HTR-8/SVneo (cell line): ENCODE data around the gene EXD2.
"Not testable (repeated sequence)": the region's sequence is repeated elsewhere in the genome, so short reads cannot be mapped to it uniquely, and the experiment has no call there.

Experiments
- DNase-seq: peaks from one replicate; pipeline ENCODE4 v3.0.0; 2011; ENCODE audit warnings: low spot score, mixed read lengths; ENCODE audit not compliant: insufficient read length
- FAIRE-seq: peaks from 2 replicates; lab custom pipeline; 2011; peaks lifted over from hg19 to GRCh38; lab: Jason Lieb, UNC

EXD2 gene

DNA sequence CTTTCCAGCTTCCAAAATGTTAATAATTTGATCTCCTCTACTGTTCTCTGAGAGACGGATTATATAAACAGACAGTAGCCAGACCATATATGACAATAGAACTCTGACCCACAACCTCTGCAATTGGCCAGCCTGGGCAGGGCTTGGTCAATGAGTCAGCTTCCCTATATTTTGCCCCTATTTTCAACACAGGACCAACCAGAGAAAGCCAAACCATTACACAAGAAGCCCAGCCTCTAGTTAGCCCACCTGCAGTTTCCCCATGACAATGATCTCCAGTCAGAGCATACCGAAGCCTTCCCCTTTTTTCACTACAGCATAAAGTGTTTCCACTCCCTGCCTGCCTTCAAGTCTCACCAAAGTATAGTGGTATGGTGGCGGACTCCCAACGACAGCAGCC, 7.6 kb upstream of the EXD2 start:
- FAIRE-seq, result peak; percentile 87
- no peak for DNase-seq

DNA sequence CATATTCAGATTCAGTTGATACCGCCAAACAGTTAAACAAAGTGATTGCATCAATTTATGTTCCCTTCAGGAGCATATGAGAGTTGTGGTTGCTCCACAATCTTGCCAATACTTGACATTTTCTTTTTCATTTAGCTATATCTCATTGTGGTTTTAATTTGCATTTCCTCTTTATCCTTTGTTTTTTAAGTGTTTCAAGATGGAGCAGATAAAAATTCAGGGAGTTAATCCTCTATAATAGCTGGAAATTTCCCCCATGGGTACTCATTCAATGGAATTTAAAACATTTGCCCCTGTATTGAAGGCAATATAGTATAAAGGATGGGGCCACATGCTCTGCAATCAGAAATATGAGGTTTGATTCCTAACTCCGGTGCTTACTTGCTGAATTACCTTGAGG, 1.1 kb upstream of the EXD2 start:
- FAIRE-seq (peak; percentile 93), DNase-seq (no peak)

DNA sequence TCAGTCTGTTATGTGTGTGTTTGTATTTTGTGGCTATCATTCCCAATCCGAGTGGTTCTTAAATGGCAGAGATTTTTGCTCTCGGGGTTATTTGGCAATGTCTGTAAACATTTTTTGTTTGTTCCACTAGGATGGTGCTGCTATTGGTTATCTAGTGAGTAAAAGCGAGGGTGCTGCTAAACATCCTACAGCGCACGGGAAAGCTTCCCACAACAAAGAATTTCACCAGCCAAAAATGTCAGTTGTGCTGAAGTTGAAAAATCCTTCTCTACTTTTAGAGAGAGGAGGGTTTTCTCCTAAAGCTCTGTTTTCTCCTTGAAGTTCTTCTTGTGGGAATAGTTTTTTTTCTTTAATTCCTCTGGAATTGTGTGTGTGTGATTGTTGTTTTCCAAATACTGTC, 2.4 kb downstream of the EXD2 start:
- no peak for DNase-seq
- no peak for FAIRE-seq

DNA sequence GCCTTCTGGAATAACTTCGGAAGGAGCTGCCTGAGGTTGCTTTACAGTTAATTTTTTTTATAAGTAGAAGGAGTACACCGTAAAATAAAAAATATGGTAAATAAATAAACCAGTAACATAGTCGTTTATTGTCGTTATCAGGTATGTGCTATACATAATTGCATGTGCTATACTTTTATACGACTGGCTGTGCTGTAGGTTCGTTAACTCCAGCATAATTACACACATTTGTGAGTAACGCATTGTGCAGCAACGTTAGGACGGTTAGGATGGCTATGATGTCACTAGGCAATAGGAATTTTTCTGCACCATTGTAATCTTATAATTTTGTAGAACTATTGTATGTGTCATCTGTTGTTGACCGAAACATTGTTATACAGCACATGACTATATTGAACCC, 8.5 kb downstream of the EXD2 start:
- peak; percentile 94 for FAIRE-seq

DNA sequence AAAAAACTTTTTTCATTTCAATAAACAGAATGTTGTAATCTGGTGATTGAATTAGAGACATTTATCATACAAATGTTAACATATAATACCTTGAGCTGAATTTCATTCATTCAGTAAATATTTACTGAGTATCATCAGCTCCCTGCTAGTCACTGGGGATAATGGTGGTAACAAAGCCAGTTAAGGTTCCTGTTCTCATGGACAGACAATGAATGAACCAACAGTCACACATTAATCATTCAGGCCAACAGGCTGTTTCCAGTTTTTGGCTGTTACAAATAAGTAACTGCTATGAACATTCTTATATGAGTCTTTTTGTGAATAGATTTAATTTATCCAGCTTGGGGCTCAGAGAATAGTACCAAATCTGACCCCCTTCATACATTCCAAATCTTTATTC, 13.5 kb downstream of the EXD2 start:
- FAIRE-seq (no peak), DNase-seq (no peak)

More for the DNA sequence above, 8.5 kb downstream of the EXD2 start:
- no peak for DNase-seq

DNA sequence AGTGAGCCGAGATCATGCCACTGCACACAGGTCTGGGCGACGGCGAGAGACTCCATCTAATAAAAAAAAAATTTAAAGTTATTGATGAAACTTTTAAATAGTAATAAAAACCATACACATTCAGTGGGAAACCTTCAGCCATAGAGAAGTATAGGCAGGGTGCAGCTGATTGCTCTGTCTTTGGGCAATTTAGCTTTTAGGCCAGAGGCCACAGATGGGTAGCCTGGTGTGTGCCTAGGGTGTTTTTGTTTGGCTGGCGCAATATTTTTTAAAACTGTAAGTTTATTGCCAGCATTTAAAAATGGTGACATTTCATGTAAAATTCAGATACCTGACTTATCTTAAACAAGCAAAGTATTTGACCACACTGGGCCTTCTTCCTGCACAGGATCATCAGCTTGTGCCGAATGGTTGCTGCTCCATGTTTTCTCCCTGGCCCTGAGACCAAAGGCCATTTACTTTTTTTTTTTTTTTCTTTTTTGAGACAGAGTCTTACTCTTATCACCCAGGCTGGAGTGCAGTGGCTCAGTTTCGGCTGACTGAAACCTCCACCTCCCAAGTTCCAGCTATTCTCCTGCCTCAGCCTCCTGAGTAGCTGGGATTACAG, 16.2 kb downstream of the EXD2 start:
- no peak for DNase-seq
- FAIRE-seq, result no peak

DNA sequence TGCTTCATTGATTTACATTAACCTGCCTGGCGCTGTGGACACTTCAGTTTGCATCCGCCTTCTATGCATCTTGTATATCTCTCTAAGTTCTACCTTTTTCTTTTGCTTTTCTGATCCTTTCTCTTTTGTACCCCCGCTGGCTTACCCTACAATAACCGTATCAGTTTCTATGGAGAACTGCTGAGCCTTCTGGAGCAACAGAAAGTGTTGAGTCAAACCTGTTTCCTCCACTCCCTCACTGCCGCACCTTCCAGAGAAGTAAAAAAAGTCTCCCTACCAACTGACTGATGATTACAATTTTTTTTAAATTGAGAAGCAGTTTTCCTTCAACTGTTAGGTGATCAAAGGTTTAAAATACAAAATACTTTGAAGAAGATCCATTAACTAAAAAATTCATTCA, 17.4 kb downstream of the EXD2 start:
- FAIRE-seq (peak; percentile 52), DNase-seq (no peak)

DNA sequence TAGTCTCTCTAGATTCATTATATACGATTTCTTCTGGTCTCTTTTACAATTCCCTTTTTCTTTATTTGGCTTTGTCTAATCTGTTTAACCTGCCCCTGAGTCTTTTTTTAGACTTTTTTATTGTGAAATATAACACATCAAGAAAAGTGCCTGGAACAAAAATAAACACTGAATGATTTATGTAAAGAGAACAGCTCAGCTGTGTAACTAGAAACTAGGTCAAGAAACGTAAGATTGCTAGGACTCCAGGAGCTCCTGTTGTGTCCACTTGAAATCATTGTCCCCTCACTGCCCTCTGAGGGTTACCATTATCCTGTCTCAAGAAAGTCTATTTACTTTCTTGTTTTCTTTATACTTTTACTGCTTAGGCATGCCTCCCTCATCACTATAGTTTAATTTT, 23.1 kb downstream of the EXD2 start:
- FAIRE-seq (no peak), DNase-seq (no peak)

DNA sequence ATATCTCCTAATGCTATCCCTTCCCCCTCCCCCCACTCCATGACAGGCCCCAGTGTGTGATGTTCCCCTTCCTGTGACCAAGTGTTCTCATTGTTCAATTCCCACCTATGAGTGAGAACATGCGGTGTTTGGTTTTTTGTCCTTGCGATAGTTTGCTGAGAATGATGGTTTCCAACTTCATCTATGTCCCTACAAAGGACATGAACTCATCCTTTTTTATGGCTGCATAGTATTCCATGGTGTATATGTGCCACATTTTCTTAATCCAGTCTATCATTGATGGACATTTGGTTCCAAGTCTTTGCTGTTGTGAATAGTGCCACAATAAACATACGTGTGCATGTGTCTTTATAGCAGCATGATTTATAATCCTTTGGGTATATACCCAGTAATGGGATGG, 26.4 kb downstream of the EXD2 start:
- FAIRE-seq, result not testable (repeated sequence)

DNA sequence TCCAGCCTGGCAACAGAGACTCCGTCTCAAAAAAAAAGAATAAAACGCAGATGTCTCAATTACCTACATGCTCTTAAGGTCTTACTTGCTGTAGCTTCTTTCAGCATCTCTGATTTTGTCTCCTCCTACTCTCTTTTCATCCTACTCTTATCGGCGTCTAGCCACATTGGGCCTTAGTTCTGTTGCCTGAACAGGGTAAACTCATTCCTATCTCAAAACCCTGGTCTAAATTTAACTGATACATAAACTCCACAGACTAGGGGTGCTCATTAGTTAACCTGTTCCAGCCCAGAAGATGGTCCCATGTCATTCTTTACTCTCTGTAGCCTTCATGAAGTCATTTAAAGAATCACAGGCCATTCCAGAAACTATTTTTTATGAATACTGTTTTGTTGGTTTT, 33.6 kb downstream of the EXD2 start:
- FAIRE-seq (peak; percentile 40), DNase-seq (no peak)

More for the DNA sequence above, 26.4 kb downstream of the EXD2 start:
- not testable (repeated sequence) for DNase-seq

DNA sequence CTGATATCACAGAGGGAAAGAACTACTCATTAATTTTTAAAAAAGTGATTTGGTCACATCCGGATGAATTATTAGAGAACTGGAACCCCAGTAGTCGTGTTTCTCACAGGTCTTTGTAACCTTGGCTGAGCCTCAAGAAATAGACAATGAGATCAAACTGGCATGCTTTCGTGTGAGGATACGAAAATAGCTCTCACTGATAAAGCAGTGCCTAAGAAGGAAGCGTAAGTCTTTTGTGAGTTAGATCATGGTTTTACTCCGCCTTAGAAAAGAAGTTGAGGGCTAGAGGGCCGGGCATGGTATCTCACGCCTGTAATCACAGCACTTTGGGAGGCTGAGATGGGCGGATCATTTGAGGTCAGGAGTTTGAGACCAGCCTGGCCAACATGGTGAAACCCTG, 34.9 kb downstream of the EXD2 start:
- FAIRE-seq (no peak), DNase-seq (no peak)

DNA sequence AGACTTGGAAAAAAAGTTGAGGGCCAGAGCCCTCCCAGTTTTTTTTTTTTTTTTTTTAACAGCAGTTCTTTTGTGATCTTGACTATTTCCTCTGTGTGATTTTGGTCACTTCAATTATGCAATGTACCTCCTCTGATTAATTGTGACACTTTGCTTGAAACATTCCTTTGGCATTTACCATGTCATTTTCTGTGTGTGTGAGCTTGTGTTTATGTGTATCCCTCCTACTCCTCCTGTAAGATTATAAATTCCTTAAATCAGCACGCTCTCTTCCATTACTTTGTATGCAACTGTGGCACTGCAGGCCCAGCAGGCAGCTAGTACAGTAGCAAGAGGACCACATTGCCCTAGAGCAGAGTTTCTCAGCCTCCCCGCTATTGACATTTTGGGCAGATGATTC, 35.4 kb downstream of the EXD2 start:
- peak; percentile 94 for FAIRE-seq
- DNase-seq, result no peak

DNA sequence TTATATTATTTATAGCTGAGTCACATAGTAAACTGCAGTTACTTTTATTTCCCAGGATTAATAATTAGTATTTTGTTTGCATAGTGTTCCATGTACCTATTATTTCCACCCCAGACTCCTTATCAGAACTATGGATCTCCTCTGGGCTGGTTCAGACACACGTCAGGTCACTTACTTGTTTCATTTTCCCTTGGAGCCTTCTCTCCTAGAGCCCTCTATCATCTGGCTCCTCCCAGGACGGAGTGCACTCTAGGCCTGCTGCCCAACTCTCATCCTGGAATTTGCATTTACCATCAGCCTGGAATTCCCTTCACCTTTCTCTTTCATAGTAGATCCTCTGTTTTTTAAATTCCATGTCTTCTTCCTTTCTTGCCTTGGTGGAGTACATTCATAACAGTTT, 40.2 kb downstream of the EXD2 start:
- FAIRE-seq (no peak), DNase-seq (no peak)

DNA sequence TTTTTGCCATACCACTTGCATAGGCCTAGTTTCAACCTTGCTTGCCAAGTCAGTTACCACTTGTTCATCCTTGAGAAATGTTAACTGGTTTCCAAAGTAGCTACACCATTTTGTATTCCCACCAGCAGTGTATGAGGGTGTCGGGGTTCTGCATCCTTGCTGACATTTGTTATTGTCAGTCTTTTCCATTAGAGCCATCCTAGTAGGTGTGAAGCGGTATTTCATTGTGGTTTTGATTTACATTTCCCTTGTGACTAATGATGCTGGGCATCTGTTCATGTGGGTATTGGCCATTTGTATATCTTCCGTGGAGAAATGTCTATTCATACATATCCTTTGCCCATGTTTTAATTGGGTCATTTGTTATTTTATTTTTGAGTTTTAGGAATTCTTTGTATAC, 41.1 kb downstream of the EXD2 start:
- no peak for FAIRE-seq

DNA sequence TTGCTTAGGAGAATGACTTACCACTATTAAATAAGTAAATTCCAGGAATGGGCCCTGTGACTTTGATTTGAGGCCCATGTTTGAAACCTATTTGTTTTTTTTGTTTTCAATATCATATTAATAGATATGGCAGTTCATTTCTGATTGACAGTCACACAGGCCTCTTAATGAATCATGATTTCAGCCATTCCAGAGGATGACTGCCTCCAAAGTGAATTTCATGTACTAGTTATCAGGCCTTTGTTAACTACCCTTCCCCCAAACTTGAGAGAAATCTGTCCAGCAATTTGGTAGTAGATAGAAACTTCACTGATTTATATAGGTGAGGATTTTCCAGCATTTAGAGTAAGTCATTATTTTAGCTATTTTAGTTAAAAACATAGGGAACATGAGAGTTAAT, 42.8 kb downstream of the EXD2 start:
- FAIRE-seq, result no peak

More for the DNA sequence above, 41.1 kb downstream of the EXD2 start:
- no peak for DNase-seq

DNA sequence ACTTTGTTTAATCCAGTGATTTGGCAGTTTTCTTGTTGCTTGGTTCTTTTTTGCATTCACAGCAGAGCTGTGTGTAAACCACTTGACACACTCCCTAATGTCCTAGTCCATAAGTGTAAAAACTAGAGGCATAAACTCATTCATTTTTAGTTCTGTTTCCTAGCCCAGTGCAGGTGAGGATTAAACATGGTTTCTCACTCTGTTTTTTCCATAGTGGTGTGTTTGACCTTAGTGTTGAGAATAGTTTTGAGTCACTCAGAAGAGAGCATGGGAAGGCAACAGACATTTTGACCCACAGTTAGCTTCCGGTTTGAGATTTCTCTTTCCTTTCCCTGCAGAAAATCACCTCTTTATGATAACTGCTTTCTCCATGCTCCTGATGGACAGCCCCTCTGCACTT, 44.4 kb downstream of the EXD2 start:
- FAIRE-seq (no peak), DNase-seq (no peak)

More for the DNA sequence above, 42.8 kb downstream of the EXD2 start:
- DNase-seq, result no peak

DNA sequence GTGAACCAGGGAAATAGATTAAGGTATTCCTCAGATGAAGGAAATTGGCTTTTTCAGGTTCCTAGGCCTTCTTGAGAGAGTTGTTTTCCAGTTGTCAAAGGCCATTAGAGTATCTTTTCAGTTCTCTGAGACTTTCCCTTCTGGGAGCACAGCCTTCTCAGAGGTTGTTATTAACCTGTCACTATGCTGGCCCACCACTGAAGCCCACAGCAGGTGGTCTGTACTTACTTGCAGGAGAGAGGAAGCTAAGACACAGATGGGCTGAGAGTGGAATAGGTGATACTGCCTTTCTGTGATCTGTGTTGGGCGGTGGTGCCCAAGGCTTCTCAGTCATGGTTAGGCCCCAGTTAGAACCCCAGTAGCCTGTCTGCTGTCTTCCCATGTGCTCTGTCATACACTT, 45.8 kb downstream of the EXD2 start:
- no peak for FAIRE-seq
- DNase-seq, result no peak

DNA sequence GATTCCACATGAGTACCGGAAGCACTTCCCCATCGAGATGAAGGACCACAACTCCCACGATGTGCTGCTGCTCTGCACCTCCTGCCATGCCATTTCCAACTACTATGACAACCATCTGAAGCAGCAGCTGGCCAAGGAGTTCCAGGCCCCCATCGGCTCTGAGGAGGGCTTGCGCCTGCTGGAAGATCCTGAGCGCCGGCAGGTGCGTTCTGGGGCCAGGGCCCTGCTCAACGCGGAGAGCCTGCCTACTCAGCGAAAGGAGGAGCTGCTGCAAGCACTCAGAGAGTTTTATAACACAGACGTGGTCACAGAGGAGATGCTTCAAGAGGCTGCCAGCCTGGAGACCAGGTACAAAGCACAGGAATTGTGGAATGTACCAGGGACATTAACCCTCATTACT, 46.3 kb downstream of the EXD2 start:
- DNase-seq (no peak), FAIRE-seq (peak; percentile 83)

DNA sequence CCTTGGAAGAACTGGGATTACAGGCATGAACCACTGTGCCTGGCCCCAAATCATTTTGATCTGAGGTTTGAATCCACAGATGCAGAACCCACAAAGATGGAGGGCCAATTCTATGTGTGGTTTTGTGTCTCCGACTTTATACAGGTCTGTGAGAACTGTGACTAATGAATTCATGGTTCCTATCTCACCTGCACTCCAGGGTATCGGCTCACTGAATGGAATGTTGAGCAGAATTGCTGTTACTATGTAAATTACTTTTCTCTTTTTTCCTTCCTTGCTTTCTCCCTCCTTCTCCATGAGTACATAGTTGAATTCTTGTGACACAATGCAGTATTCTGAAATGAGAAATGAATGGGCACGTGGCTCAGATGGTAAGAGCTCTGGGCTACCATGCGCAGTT, 47.6 kb downstream of the EXD2 start:
- FAIRE-seq (no peak), DNase-seq (no peak)

DNA sequence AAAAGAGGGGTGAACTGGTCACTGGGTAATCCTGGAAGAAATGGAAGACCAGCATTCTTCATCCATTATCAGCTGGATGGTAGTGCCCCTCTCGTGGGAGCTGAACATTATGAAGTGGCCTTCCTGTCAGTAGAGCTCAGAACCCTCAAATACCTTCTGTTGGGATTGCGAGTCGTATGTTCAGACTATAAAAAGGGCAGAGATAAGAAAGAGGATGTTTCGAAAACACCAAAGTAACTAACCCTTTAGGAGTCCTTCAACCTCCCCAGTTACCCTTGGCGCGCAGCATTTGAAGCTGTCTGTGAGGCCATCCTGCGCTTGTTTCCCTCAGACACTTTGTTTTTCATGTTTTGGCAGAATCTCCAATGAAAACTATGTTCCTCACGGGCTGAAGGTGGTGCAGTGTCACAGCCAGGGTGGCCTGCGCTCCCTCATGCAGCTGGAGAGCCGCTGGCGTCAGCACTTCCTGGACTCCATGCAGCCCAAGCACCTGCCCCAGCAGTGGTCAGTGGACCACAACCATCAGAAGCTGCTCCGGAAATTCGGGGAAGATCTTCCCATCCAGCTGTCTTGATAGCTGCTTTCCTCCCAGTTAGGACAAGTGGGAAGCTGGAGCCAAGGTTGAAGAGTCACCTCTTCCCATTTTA, 49.4 kb downstream of the EXD2 start:
- no peak for DNase-seq

DNA sequence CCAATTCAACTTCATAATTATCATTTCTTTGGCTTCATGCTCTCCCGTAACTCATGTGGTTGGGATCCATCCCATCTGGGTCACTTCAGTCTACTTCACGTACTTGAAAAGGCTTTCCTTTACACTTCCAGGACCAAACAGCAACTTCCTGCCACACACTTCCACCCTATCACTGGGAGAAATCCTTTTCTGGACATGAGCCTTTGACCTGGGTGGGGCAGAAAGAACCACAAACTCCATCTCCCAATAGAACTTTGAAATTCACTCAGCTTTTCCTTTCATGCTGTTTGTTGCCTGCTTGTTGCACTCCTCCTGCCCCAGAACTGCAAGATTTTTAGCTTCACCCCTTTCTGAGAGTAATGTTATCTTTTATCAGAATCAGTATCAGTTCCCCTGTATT, 50.3 kb downstream of the EXD2 start:
- FAIRE-seq (no peak), DNase-seq (no peak)

More for the DNA sequence above, 49.4 kb downstream of the EXD2 start:
- peak; percentile 85 for FAIRE-seq
